IMR-90 (cell line): ENCODE data around the gene GGA3. TPM values are rescaled to one million over a fixed set of nuclear protein-coding genes. Genes with fewer than 3 reads are reported as not detected.

Source experiments
- ATAC-seq: fragments of 200-7000 bp; cut with Tn5 transposase; 2 replicates; pipeline ENCODE4 v1.9.1; 2020; ENCODE audit warnings: low read depth, mild to moderate bottlenecking, moderate library complexity
- BruUV-seq: library from RNA; stranded (reverse); fragments of 400-500 nt; replicated peaks from 2 replicates; lab custom pipeline; 2021; lab: Mats Ljungman, UMichigan
- CTCF ChIA-PET: fragments of 300-600 bp; formaldehyde crosslinking; extraction: SDS; loops from one replicate; lab custom pipeline; 2021; ENCODE audit warnings: antibody characterized with exemption; lab: Yijun Ruan, JAX
- POLR2A ChIA-PET: fragments of 300-600 bp; sonication (Branson Sonifier 250); formaldehyde crosslinking; loops from one replicate; lab custom pipeline; 2022; ENCODE audit warnings: antibody characterized with exemption; ENCODE audit not compliant: unreplicated experiment; lab: Charles Lee
- DNase-seq: peaks from one replicate; pipeline ENCODE4 v3.0.0; 2013
- H2AFZ ChIP-seq: replicated peaks from 2 replicates; pipeline ENCODE3; 2013; ENCODE audit warnings: low read length, mild to moderate bottlenecking; ENCODE audit not compliant: poor library complexity
- H2AK5ac ChIP-seq: 2 replicates; pipeline ENCODE4 v1.6.1; 2013; ENCODE audit warnings: low read depth, low read length, inconsistent platforms
- H2AK9ac ChIP-seq: replicated peaks from 2 replicates; pipeline ENCODE3; 2013; ENCODE audit warnings: mild to moderate bottlenecking, low read depth, low read length, moderate library complexity; ENCODE audit not compliant: poor library complexity
- H2BK120ac ChIP-seq: 2 replicates; pipeline ENCODE4 v1.6.1; 2013; ENCODE audit warnings: low read depth, low read length, inconsistent platforms
- H2BK15ac ChIP-seq: 3 replicates; pipeline ENCODE4 v1.6.1; 2013; ENCODE audit warnings: low read depth, low read length, inconsistent platforms
- H2BK20ac ChIP-seq: 2 replicates; pipeline ENCODE4 v1.6.1; 2013; ENCODE audit warnings: low read depth, mild to moderate bottlenecking, inconsistent platforms, low read length, moderate library complexity
- H2BK5ac ChIP-seq: 2 replicates; pipeline ENCODE4 v1.6.1; 2013; ENCODE audit warnings: mild to moderate bottlenecking, low read depth, low read length, inconsistent platforms; ENCODE audit not compliant: poor library complexity, severe bottlenecking
- H3K14ac ChIP-seq: replicated peaks from 2 replicates; pipeline ENCODE4 v1.6.1; 2013; ENCODE audit warnings: low read depth, low read length, inconsistent platforms
- H3K18ac ChIP-seq: 2 replicates; pipeline ENCODE4 v1.6.1; 2013; ENCODE audit warnings: low read depth, low read length, control low read depth
- H3K23ac ChIP-seq: 2 replicates; pipeline ENCODE4 v1.6.1; 2013; ENCODE audit warnings: low read depth, low read length, inconsistent platforms
- H3K27ac ChIP-seq: 2 replicates; pipeline ENCODE4 v1.5.1; 2013; ENCODE audit warnings: mild to moderate bottlenecking, control low read depth, low read length; ENCODE audit not compliant: insufficient read depth
- H3K27me3 ChIP-seq: 2 replicates; pipeline ENCODE4 v1.6.1; 2013; ENCODE audit warnings: low read length; ENCODE audit not compliant: control insufficient read depth, insufficient read depth
- H3K36me3 ChIP-seq: 2 replicates; pipeline ENCODE4 v1.6.1; 2013; ENCODE audit warnings: low read length, mixed read lengths; ENCODE audit not compliant: control insufficient read depth, insufficient read depth
- H3K4ac ChIP-seq: 2 replicates; pipeline ENCODE4 v1.6.1; 2013; ENCODE audit warnings: low read depth, low read length, inconsistent platforms
- H3K4me1 ChIP-seq: 2 replicates; pipeline ENCODE4 v1.6.1; 2013; ENCODE audit warnings: low read length, mixed read lengths; ENCODE audit not compliant: control insufficient read depth, insufficient read depth
- H3K4me2 ChIP-seq: 2 replicates; pipeline ENCODE4 v1.6.1; 2013; ENCODE audit warnings: low read depth, mild to moderate bottlenecking, control low read depth, low read length, moderate library complexity
- H3K4me3 ChIP-seq: 2 replicates; pipeline ENCODE4 v1.5.1; 2013; ENCODE audit warnings: low read depth, mild to moderate bottlenecking, control low read depth, low read length, moderate library complexity; ENCODE audit not compliant: insufficient read depth
- H3K56ac ChIP-seq: 2 replicates; pipeline ENCODE4 v1.6.1; 2013; ENCODE audit warnings: low read length, inconsistent platforms; ENCODE audit not compliant: insufficient read depth; ENCODE audit errors: extremely low read depth
- H3K79me1 ChIP-seq, 2 experiments: 2 replicates each; pipeline ENCODE4 v1.6.1; 2013; ENCODE audit warnings: low read length in 2 of 2, inconsistent platforms in 1 of 2, low read depth in 1 of 2
- H3K9ac ChIP-seq: 2 replicates; pipeline ENCODE4 v1.6.1; 2013; ENCODE audit warnings: low read depth, low read length, control low read depth
- H3K9me1 ChIP-seq: 2 replicates; pipeline ENCODE4 v1.6.1; 2013; ENCODE audit warnings: low read length, inconsistent platforms; ENCODE audit not compliant: insufficient read depth
- H3K9me3 ChIP-seq: 2 replicates; pipeline ENCODE4 v1.6.1; 2013; ENCODE audit warnings: low read length; ENCODE audit not compliant: control insufficient read depth, insufficient read depth
- H4K20me1 ChIP-seq: 2 replicates; pipeline ENCODE4 v1.6.1; 2013; ENCODE audit warnings: low read length, inconsistent platforms; ENCODE audit not compliant: insufficient read depth
- H4K5ac ChIP-seq: 2 replicates; pipeline ENCODE4 v1.6.1; 2013; ENCODE audit warnings: mild to moderate bottlenecking, low read depth, low read length, control low read depth
- H4K8ac ChIP-seq, 2 experiments: 2 replicates each; pipeline ENCODE4 v1.6.1; 2013; ENCODE audit warnings: low read depth in 2 of 2, low read length in 2 of 2, control low read depth in 1 of 2, inconsistent platforms in 1 of 2
- H4K91ac ChIP-seq: 2 replicates; pipeline ENCODE4 v1.6.1; 2013; ENCODE audit warnings: low read depth, low read length, inconsistent platforms; ENCODE audit not compliant: insufficient read depth
- MAZ ChIP-seq: IDR thresholded peaks from 2 replicates; pipeline ENCODE4 v1.6.1; 2012; ENCODE audit warnings: low read depth, mild to moderate bottlenecking, low read length, improper control_type of control experiment, moderate library complexity, borderline replicate concordance
- NFE2L2 ChIP-seq: fragments of 150-350 bp; IDR thresholded peaks from 2 replicates; pipeline ENCODE4 v1.6.1; 2016; ENCODE audit warnings: low read depth, mild to moderate bottlenecking, low read length
- RCOR1 ChIP-seq: IDR thresholded peaks from 2 replicates; pipeline ENCODE4 v1.6.1; 2012; ENCODE audit warnings: mild to moderate bottlenecking, low read length, improper control_type of control experiment; ENCODE audit not compliant: insufficient replicate concordance
- WGBS, 2 experiments: methylation state at CpG; one replicate each; pipeline versions ENCODE4 v1.1.5 to v1.1.7; 2013; ENCODE audit warnings: missing lambda C conversion rate in 2 of 2; ENCODE audit not compliant: insufficient read length in 1 of 2; ENCODE audit errors: extremely low coverage in 2 of 2; 5-methylcytosine and 5-hydroxymethylcytosine counted together
- dilution Hi-C: fragments of 300-500 bp; cut with HindIII; formaldehyde crosslinking; loops from one replicate; pipeline ENCODE4 v1.14.3; 2018; ENCODE audit warnings: low sequenced_read_pairs; ENCODE audit not compliant: unreplicated experiment
- in situ Hi-C: fragments of 300-500 bp; cut with MboI; formaldehyde crosslinking; loops from 3 replicates; pipeline ENCODE4 v1.14.3; 2019; ENCODE audit warnings: low sequenced_read_pairs, inconsistent platforms, mixed read lengths
- intact Hi-C: fragments of 100-400 bp; cut with micrococcal nuclease; formaldehyde crosslinking; loops from 2 replicates; pipeline ENCODE4 v1.10.0; 2022
- polyA plus RNA-seq, 3 experiments: library from polyadenylated mRNA; depleted of rRNA; stranded (reverse); fragments of >200 nt; gene quantifications; 2 replicates each; pipeline ENCODE4 v1.2.3, GENCODE V29; 2012; ENCODE audit warnings: low replicate concordance in 1 of 3
- total RNA-seq: library from RNA; depleted of rRNA; stranded (reverse); fragments of >200 nt; gene quantifications from 2 replicates; pipeline ENCODE4 v1.2.3, GENCODE V29; 2012

Gene GGA3
- total and polyA plus RNA-seq, 2 of the 4 experiments (the other 2 are of a cell fraction) = 15.1 to 35.2 TPM

DNA sequence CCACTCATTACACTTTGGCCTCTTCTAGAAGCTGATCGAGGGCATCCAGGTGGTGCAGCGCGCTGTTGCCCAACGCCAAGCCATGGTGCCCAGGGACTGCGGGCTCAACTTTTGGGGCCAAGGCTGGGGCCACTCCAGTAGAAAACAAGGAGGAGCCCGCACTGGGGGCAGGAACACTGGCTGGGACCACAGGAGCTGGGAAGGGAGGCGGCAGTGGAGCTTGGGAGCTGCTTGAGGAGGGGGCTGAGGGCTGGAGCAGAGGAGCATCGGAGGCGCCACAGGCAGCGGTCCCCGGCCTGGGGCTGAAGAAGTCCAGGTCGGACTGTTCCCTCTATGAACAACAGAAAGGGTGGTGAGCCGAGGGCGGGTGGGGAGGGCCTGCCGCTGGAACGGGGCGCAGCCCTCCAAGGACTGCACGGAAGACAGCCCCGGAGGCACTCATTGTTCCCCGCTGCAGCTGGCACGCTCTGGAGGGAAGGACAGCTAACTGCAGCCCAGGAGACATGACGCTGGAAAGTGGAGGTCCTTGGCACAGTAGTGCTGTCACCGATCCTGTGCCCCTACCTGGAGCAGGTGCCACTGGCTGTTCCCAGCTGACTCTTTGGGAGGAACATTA is 21.5 kb downstream of the GGA3 start:
- intact Hi-C loops = no loop called here
- Histone ChIP-seq H3K23ac (no peak overlapping the region), H2BK20ac (no peak overlapping the region), H2BK15ac (no peak overlapping the region), H3K9me1 (no peaks in the 10 kb centered on the region), H3K4me1 (no peaks in the 10 kb centered on the region), H4K91ac (no peak overlapping the region), H3K4me2 (no peak overlapping the region), H2BK5ac (no peak overlapping the region), H3K56ac (no peak overlapping the region), H3K9ac (no peak overlapping the region), H4K8ac (no peak overlapping the region), H3K9me3 (no peaks in the 10 kb centered on the region), H2AK5ac (no peak overlapping the region), H2BK120ac (no peak overlapping the region), H3K14ac (no peak overlapping the region), H3K27ac (no peak overlapping the region), H3K36me3 (peaks cover 88% of the 10 kb centered on the region), H4K5ac (no peak overlapping the region), H2AK9ac (peak overlapping the region; percentile 63), H2AFZ (no peak overlapping the region), H3K79me1 (peaks cover 0 to 7% of the 10 kb centered on the region in 2 experiments; a peak in 1 of 4 replicates), H3K18ac (no peak overlapping the region), H3K27me3 (no peaks in the 10 kb centered on the region), H4K20me1 (peaks cover 17% of the 10 kb centered on the region), H3K4me3 (no peak overlapping the region), H3K4ac (no peak overlapping the region)
- BruUV-seq = no TSS peak
- DNase-seq (no peak), ATAC-seq (no peak)
- in situ Hi-C loops = no loop called here
- POLR2A ChIA-PET = no interaction called here
- CTCF ChIA-PET = interaction anchor here (1.0 to 1.2 kb wide), 2 partner anchors 8 to 9 kb away, joined by 5 to 7 read pairs; no protein-coding TSS in a partner anchor
- no peak for TF ChIP-seq NFE2L2
- no peak for TF ChIP-seq RCOR1
- no peak for TF ChIP-seq MAZ
- dilution Hi-C loops = no loop called here
- WGBS, 2 experiments = 95% methylated on average over 15 of the region's 23 CpGs; no CpG with 5 or more reads in 1 of the 2 experiments
